HG02885 (cell line): ENCODE data around the gene SHISAL2B.
"Not testable (repeated sequence)": the region's sequence is repeated elsewhere in the genome, so short reads cannot be mapped to it uniquely, and the experiment has no call there.

ENCODE experiments used
- ATAC-seq: cut with Tn5 transposase; IDR thresholded peaks from one replicate; pipeline ENCODE4 v1.9.1; 2021; ENCODE audit warnings: mild to moderate bottlenecking; ENCODE audit not compliant: unreplicated experiment, poor library complexity

SHISAL2B gene

DNA sequence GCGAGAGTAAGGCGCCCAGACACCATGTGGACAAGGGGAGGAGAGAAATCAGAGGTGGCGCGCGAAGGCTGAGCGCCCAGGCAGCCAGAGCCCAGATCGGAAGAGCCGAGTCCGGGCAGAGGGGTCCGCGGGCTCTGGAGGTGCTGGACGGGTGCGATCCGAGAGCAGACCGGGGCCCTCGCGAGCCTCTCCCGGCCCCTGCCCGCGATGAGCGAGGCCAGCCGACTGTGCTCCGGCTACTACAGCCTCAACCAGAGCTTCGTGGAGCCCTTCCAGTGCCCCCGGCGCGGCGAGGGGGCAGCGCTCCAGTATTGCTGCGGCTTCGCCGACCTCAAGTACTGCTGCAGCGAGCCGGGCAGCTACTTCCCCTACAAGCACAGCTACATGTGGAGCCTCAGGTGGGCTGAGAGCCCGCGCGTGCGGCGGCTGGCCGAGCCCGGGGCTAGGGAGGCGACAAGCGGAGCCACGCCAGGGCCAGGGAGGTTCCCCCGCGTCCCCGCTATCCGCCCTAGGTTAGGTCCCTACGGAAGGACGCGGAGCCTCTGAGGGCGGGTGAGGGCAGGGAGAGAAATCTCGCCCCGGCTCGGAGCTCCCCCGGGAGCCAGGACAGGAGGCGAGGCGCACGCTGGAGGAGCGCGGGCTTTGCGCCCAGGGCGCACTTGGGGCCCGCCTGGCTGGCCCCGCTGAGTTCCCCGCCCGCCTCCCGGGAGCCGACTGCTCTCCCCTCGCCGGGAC lies at the start of gene SHISAL2B:
TSS of gene SHISAL2B (plus strand) at position 87 of the 735 bp plus-strand sequence. CDS start at position 208, 121 bp downstream.
- ATAC-seq, result no peak

DNA sequence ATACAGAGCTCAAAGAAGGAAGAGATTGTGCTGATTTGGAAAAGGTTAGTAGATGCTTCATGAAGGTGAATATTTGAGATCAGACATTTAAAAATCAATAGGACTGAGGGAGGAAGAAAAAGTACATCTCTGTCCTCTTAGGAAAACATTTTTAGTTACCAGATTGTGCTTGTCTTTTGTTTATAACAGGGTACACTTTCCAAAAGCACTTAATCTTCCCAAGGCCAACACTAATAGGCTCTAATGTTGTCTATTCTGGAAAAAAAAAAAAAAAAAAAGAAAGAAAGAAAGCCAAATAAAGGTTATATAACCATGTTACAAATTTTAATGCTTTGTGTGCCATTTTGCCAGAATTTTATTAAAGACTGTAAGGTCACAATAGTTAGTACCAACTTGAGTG lies 45.5 kb upstream of the SHISAL2B start:
- ATAC-seq, result no peak

DNA sequence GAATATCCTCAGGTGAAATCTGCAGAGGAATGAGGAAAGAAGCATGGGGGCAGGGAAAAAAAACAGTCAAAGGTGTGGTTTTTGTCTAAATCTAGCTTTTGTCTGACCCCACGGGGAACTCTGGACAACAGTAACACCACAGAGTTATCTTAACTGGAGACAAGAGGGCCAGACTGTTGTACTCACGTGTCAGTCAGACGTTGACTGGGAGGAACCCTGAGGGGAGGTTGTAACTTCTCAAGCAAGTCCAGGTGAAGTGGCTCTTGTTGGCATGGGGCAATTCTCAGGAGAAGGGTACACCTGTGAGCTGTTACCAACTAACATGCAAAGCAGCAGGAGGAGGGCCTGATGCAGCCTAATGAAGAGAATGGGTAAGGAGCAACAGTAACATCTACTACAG lies 44.1 kb upstream of the SHISAL2B start:
- no peak for ATAC-seq

DNA sequence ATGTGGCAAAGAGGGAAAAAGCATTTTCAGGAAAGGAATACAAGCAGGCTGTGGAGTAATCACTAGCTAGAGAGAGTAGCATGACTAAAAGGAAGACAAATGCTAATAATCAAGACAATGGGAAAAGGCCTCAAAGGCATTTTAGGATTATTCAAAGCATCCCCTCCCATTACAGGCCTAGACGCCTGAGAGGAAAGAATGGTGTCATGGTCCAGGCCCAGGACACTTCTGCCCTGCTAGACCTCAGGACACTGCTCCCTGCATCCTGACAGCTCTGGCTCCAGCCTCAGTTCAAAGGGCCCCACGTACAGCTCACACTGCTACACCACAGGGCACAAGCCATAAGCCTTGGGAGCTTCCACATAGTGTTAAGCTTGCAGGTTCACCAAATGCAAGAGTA lies 40.8 kb upstream of the SHISAL2B start:
- no peak for ATAC-seq

DNA sequence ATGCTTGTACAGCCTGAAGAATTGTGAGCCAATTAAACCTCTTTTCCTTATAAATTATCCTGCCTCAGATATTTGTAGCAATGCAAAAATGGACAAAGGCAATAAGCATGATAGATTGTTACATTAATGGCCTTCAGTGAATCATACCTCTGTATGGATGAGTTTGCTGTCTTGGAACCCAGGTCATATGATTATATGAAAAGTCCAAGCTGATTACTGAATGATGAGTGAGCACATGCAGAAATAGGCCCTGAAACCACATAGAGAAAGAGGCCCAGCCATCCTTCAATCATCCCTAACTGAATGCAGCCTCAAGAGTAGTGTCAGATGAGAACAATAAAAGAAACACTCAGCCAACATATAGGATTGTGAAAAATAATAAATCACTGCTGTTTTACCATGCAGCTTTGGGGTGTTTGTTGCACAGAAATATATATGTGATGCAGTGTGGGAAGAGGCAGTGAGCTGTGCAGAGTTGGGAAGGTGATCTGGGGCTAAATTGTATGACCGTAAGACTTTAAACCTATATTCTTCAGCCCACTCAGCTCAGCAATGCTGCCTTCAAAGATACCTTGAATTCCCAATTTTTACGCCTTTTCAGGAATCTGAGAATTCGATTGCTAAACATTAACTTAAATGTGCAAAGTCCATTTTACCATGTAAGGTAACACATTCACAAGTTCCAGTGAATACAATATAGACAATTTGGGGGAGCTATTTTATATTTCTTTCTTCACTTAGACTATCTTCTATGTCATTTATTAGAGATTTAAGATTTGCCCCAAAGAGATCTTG lies 36.3 kb upstream of the SHISAL2B start:
- ATAC-seq, result no peak

DNA sequence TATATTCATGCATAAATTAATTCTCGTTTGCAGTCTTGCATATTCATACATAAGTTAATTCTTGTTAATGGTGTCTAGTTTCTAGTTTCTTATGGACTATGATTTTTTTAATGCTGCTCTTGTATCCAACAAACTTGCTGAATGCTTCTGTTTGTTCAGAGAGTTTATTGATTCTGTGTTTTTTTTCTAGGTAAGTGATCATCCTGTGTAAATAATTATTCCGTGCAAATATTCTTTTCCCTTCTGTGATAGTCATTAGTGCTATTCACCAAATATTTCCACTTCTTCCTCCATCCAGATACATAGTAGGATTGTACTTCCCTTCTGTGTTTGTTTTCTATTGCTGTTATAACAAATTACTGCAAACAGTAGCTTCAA lies 35.8 kb upstream of the SHISAL2B start:
- no peak for ATAC-seq

DNA sequence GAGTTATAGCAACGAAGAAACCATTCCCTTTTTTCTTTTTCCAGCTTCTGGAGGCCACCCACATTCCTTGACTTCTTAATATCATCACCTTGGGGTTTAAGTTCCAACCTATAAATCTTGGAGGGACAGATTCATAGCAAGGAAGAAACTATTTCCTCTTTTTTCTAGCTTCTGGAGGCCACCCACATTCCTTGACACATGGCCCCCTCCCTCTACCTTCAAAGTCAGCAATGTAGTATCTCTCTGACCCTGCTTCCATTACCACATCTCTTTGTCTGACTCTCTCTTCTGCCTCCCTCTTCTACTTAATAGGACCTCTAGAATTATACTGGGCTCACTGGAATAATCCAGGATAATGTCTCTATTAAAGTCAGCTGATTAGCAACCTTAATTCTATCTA lies 34.7 kb upstream of the SHISAL2B start:
- ATAC-seq, result no peak

DNA sequence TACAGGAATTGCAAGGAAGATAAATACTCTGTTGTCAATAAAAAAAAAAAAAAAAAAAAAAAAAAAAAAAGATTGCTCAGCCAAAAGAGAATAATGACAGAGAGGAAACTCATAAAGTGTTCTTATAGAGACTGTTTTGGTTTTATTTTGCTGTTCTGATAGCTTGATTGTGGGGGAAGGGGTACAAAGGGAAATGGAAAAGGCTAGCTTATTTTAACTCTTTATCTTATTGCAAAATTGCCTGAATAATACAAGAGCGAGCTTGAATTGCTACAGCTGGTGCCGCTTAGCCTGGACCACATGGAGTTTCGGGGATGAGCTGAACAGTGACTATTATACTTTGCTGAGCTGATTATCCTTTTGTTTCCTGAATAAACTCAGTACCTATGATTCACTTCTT lies 31.0 kb upstream of the SHISAL2B start:
- ATAC-seq, result no peak

DNA sequence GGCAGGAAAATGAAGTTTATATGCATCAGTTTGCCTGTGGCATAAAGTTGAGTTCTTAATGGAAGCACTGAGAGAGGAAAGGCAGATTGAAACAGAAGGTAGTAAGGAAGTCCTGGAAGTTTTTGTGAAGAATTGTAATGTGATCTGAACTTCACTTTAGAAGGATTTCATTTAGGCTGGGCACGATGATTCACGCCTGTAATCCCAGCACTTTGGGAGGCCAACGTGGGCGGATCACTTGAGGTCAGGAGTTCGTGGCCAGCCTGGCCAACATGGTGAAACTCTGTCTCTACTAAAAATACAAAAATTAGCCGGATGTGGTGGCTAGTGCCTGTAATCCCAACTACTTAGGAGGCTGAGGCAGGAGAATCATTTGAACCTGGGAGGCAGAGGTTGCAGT lies 27.1 kb upstream of the SHISAL2B start:
- ATAC-seq, result not testable (repeated sequence)

DNA sequence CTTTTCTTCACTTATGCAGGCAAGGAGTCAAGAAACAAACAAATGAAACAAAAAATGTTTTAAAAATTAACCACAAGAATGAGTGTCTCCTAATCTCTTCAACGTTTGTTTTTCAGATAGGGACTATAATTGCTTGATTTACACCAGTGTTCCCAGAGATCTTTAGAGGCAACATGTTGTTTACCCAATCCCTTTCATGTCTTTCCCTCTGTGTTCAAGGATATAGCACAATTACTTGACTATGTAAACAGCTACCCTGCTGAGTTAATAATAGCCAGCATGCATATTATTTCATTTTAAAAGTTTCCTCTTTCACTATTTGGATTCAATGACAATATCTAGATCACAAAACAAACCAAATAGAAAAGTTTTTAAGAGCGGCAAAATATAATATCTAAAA lies 25.1 kb upstream of the SHISAL2B start:
- ATAC-seq, result no peak

DNA sequence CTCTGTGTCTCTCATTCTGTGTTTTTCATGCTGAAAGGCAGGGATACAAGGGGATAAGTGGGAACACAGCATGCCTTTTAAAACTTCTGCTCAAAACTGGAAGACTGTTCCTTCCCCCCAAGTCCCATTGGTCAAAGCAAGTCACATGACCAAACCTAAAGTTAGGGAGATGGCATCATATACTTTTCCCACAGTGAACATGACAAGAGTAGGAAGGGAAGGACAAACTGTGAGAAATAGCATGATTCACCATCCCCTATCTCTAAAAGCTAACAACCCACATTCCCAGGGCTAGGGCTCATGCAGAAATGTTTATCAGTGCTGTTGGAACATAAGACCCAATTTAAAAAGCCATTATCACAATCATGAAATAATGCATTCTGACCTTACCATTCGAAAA lies 24.2 kb upstream of the SHISAL2B start:
- ATAC-seq, result no peak

DNA sequence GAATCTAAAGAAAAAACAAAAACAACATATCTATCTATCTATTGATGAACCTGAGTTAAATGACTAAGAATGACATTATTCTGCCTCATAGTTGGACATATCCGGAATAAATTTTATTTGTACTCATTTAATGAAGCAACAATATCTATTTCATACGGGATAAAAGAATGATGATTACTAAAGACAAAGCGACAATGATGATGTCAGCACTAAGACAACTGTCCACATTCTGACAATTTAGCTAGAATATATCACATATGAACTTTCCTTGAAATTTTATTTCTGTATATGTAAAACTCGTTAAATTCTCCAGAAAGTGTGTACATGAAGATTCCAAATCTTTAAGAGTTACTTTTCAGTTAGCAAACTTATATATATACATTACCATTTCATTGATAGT lies 23.2 kb upstream of the SHISAL2B start:
- ATAC-seq, result no peak

DNA sequence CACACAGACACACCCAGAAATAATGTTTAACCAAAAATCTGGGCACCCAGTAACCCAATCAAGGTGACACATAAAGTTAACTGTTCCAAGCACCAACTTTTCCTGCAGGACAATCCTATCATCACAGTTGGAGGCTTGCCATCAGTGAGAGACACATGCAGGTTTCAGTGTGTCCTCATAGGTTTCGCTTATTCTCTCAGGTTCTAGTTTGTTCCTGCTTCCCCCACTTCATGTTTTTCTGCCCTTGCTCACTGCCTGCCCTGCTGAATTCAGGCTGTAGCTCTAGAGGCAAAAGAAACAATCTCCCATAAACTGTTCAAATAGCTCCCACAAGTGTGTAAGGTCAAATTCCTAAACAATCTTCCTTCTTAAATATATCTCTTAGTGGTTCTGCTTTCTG lies 20.0 kb upstream of the SHISAL2B start:
- ATAC-seq, result peak; percentile 51

DNA sequence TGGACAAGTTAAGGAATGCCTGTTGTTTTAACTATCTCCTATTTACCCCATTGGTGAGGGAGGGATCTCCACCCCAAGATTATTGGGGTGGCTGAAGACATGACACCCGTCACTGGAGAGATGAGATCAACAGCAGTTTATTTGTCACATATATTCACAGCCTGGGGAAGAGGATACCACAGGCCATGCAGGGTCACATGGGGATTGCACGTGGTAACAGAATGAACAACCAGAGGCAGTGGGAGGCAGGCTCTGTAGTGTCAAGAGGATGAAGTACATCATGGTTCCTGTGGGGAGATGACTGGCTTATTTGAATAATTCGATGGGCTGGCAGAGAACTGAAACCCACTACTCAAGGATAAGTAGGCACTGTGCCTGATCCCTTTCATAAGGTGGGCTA lies 18.6 kb upstream of the SHISAL2B start:
- no peak for ATAC-seq

DNA sequence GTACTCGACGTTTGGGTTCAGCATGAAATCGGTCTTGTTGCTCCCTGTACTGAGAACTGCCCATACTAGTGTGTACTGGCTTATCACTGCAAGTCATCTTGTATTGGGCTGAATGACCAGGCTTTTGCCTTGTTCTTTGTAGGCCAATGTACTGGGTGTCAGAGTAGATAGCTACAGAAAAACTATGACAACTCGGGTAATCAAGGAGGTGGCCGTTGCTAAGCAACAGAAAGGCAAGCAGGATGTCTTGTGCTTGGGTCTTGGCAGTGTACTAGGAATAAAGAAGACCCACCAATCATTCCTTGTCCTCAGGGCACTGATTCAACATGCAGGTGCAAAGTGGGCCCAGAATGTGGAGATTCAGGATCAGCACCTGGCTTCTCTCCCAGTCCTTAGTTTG lies 11.9 kb upstream of the SHISAL2B start:
- no peak for ATAC-seq

DNA sequence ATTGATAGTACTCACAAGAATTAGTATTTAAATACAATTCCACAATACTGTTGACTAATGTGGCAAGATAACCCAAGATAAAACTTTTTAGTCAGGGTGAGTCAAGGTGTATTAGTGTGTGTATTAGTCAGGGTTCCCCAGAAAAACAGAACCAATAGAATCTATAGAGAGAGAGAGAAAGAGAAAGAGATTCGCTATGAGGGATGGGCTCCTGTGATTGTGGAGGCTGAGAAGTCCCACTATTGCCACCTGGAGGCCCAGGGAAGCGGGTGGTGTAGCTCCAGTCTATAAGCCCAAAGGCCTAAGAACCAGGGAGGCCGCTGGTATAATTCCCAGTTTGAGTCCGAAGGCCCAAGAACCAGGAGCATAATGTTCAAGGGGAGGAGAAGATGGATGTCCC lies 10.0 kb upstream of the SHISAL2B start:
- ATAC-seq, result no peak

DNA sequence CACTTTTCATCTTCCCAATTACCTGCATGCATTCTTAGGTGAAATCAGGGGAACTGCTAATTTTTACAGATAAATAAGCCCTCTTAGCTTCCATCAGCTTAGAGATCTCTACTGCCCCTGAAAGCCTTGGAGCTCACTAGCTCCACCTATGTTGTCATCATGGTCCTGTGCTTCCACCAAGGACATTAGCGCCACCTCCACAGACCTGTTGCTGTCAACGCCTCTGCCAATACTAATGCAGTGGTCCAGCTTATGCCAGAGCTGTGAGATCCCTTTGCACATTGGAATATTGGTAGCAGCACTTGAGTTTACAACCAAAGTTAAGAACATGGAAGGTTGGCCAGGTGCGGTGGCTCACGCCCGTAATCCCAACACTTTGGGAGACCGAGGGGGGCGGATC lies 7.7 kb upstream of the SHISAL2B start:
- no peak for ATAC-seq

DNA sequence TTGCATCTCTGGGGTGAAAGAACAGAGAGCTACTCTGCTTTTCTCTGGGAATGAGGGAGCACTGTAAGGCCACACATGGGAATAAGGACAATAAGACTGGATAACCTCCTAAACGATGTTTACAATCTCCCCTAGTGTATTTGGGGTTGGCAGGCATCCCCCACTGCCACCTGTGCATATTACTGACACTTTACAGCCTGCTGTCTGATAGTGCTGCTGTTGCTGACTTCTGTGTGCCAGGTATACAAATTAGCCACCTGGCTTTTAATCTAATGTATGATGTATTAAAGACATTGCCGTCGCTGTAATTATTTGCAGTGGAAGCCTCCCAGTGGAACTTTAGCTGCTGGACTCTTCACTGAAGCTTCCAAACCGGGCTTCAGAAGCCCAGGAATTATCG lies 4.4 kb upstream of the SHISAL2B start:
- ATAC-seq, result no peak

DNA sequence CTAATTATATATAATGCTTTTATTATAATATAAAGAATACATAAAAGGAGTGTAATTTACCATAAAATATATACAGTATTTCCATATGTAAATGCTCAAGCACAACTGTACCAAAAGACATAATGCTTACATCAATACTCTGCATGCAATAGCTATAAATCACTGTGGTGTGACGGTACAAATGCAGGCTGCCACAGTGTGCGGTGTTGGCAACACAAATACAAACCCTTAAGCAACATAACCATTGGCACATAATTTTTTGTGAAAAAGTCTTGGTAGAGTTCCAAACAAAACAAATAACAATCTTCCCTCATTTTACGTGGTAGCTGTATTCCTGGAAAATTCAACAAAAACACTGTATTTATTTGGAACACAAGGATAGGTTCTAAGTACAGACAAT lies 1.9 kb upstream of the SHISAL2B start:
- ATAC-seq, result no peak

DNA sequence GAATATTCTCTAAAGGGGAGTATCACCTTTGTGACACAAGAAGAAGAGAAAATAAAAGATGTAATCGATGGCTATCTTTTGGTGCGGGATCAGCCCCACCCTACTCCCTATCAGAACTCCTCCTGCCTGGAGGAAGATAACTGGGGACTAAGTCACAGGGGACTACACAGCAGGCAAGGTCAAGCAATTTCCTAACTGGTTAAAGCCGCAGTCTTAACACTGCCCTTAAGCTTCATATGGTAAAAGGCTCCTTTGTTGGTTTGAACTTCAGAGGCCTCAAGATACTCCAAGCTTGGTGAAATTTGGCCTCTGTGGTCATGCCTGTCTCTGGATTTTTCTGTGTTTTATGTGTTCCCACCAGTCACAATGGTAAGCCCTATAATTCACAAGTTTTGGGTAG lies 1.3 kb upstream of the SHISAL2B start:
- no peak for ATAC-seq

DNA sequence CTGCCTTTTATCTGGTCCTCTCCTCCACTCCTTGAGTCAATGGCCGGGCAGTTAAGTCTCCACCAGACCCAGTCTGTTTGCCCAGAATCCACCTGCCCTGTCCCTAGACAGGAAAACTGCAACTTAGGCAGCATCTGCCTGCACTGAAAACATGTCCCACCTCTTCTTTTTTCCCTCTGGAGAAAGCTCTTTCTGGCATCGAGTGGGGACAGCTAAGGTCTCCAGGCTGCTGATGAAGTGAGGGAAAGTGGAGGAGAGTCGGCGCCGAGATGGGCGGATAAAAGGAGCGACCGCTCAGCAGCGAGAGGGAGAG lies 243 bp upstream of the SHISAL2B start:
- no peak for ATAC-seq

DNA sequence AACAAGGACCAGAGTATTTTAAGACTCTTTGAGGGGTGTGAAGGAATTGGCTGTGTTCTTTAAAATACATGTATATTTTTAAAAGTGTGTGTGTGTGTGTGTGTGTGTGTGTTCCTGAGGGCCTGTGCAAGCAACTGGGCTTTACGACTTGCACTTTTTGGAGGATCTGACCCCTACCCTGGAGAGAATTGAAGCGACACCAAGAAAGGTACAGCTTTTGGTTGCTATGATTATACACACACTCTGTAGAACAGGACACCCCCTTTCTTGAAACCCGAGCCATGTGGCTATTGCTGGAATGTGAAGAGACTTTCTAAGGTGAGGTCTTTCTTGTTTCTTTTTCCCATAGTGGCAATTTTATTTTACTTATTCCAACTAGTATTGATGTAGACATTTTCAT lies 988 bp downstream of the SHISAL2B start:
- ATAC-seq, result no peak
